Measurements from ENCODE around the gene ZGLP1.

DNA sequence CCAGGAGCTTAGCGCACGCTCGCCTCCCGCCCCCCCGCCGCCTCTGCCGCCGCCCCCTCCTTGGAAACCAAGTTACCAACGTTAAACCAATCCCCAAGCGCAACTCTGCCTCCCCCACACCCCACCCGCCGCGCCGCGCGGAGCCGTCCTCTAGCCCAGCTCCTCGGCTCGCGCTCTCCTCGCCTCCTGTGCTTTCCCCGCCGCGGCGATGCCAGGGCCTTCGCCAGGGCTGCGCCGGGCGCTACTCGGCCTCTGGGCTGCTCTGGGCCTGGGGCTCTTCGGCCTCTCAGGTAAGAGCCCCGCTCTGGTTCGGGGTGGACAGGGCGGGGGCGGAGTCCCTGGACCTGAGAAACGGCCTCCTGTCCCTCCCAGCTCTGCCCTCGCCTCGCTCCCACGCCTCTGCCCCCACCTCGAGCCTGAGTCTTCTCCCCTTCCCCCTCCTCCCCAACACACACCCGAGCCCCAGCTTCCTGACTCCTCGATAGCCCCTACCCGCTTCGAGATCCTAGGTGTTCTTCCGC lies 19.7 kb downstream of the ZGLP1 start, which contains the start of gene ICAM5:
- TF ChIP-seq, protein P1, sequence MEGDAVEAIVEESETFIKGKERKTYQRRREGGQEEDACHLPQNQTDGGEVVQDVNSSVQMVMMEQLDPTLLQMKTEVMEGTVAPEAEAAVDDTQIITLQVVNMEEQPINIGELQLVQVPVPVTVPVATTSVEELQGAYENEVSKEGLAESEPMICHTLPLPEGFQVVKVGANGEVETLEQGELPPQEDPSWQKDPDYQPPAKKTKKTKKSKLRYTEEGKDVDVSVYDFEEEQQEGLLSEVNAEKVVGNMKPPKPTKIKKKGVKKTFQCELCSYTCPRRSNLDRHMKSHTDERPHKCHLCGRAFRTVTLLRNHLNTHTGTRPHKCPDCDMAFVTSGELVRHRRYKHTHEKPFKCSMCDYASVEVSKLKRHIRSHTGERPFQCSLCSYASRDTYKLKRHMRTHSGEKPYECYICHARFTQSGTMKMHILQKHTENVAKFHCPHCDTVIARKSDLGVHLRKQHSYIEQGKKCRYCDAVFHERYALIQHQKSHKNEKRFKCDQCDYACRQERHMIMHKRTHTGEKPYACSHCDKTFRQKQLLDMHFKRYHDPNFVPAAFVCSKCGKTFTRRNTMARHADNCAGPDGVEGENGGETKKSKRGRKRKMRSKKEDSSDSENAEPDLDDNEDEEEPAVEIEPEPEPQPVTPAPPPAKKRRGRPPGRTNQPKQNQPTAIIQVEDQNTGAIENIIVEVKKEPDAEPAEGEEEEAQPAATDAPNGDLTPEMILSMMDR (optimal IDR thresholded peaks at IDR 0.05 in 1 of 3, IDR thresholded peaks at IDR 0.05 in 1 of 3, conservative IDR thresholded peaks at IDR 0.05 in 1 of 3; ENCODE audit: extremely low read depth in 1 of 3, insufficient read depth in 2 of 3, low read length in 3 of 3) = no peak
- no peak for TF ChIP-seq EZH2 (IDR thresholded peaks at IDR 0.05; ENCODE audit: low read length)
